Femur (tissue), 1 donor: Measurements from ENCODE around the gene HPGD.

Experiments used
- DNase-seq: peaks from one replicate; pipeline ENCODE4 v3.0.0-alpha.2; 2017

HPGD gene

GRCh38 chr4:174464949-174465348, 57.3 kb downstream of the HPGD start:
- no peak for DNase-seq

GRCh38 chr4:174461466-174462106, 60.7 kb downstream of the HPGD start:
- no peak for DNase-seq

- no peak for DNase-seq
Observed at GRCh38 chr4:174460684-174461083, 61.6 kb downstream of the HPGD start.

- DNase-seq = no peak
Observed at GRCh38 chr4:174457468-174457867, 64.8 kb downstream of the HPGD start.

- DNase-seq = no peak
Observed at GRCh38 chr4:174454815-174455473, 67.3 kb downstream of the HPGD start.

GRCh38 chr4:174451718-174452296, 70.5 kb downstream of the HPGD start:
- no peak for DNase-seq

GRCh38 chr4:174450786-174451125, 71.5 kb downstream of the HPGD start:
- no peak for DNase-seq

- DNase-seq = peak; percentile 31
Observed at GRCh38 chr4:174449944-174450785, 72.1 kb downstream of the HPGD start.

GRCh38 chr4:174449152-174449551, 73.1 kb downstream of the HPGD start:
- no peak for DNase-seq

- no peak for DNase-seq
Observed at GRCh38 chr4:174444390-174444789, 77.9 kb downstream of the HPGD start.
